K562 (cell line): ENCODE results near the gene ZNF48. TPM values are rescaled to one million over a fixed set of nuclear protein-coding genes. Genes with fewer than 3 reads are reported as not detected.

ENCODE experiments used
- ATAC-seq: fragments of 200-7000 bp; cut with Tn5 transposase; 3 replicates; pipeline ENCODE4 v1.9.1; 2020; ENCODE audit warnings: moderate library complexity
- BruUV-seq: library from RNA; stranded (reverse); fragments of 400-500 nt; replicated peaks from 2 replicates; lab custom pipeline; 2021; lab: Mats Ljungman, UMichigan
- CTCF ChIA-PET: fragments of 300-600 bp; formaldehyde crosslinking; extraction: SDS; loops from one replicate; lab custom pipeline; 2021; ENCODE audit warnings: low intra/inter-chr PET ratio; lab: Yijun Ruan, JAX
- POLR2A ChIA-PET: fragments of 300-600, 350-650 bp; sonication (Branson Sonifier 250); formaldehyde crosslinking; extraction: SDS; loops from one replicate; lab custom pipeline; 2021; ENCODE audit warnings: antibody characterized with exemption, inconsistent platforms; lab: Yijun Ruan, JAX
- DNase-seq, 4 experiments: peaks; one replicate each; pipeline versions ENCODE4 v3.0.0 to v3.0.0-alpha.2; 2011 to 2018; ENCODE audit warnings: low spot score in 3 of 4, mixed read lengths in 3 of 4; ENCODE audit errors: extremely low read depth in 1 of 4
- FAIRE-seq: peaks from 2 replicates; lab custom pipeline; 2011; peaks lifted over from hg19 to GRCh38; lab: Jason Lieb, UNC
- H2AFZ ChIP-seq: 2 replicates; pipeline ENCODE4 v1.6.0; 2011; ENCODE audit warnings: low read depth, low read length, control low read depth, inconsistent platforms
- H3K27ac ChIP-seq: fragments of 200-600 bp; 3 replicates; pipeline ENCODE4 v1.8.0; 2011; ENCODE audit warnings: low read depth, mild to moderate bottlenecking, control low read depth, inconsistent platforms, low read length, moderate library complexity, mixed read lengths; ENCODE audit errors: extremely low read depth
- H3K27me3 ChIP-seq, 2 experiments: fragments of 300-600 bp in 1 of 2; 2 replicates in 1 of 2; 3 replicates in 1 of 2; pipeline versions ENCODE4 v1.6.0 to v1.8.0; 2011; ENCODE audit warnings: inconsistent platforms in 2 of 2, low read length in 2 of 2, mild to moderate bottlenecking in 1 of 2, mixed read lengths in 1 of 2, moderate library complexity in 1 of 2; ENCODE audit not compliant: control insufficient read depth in 2 of 2, insufficient read depth in 2 of 2
- H3K36me3 ChIP-seq: fragments of 300-600 bp; 3 replicates; pipeline ENCODE4 v1.8.0; 2011; ENCODE audit warnings: mild to moderate bottlenecking, low read length, inconsistent platforms; ENCODE audit not compliant: control insufficient read depth, insufficient read depth
- H3K4me1 ChIP-seq, 2 experiments: fragments of 200-600 bp in 1 of 2; replicated peaks in 1 of 2; 2 replicates in 1 of 2; 3 replicates in 1 of 2; pipeline versions ENCODE4 v1.5.1 to v1.8.0; 2011; ENCODE audit warnings: inconsistent platforms in 2 of 2, low read length in 2 of 2, mild to moderate bottlenecking in 1 of 2, mixed read lengths in 1 of 2, moderate library complexity in 1 of 2; ENCODE audit not compliant: control insufficient read depth in 2 of 2, insufficient read depth in 2 of 2
- H3K4me2 ChIP-seq: 2 replicates; pipeline ENCODE4 v1.6.1; 2011; ENCODE audit warnings: low read length, control low read depth, inconsistent platforms, mixed read lengths; ENCODE audit not compliant: insufficient read depth
- H3K4me3 ChIP-seq: fragments of 200-600 bp; sonication (generic), shearing (Covaris generic); 2 replicates; pipeline ENCODE4 v1.5.1; 2016; ENCODE audit warnings: control low read depth, inconsistent platforms
- H3K79me2 ChIP-seq: fragments of 200-600 bp; 3 replicates; pipeline ENCODE4 v1.8.0; 2011; ENCODE audit warnings: low read length, inconsistent platforms; ENCODE audit not compliant: control insufficient read depth, insufficient read depth
- H3K9ac ChIP-seq, 2 experiments: 2 replicates each; pipeline versions ENCODE4 v1.6.0 to v1.6.1; 2011; ENCODE audit warnings: low read depth in 2 of 2, low read length in 2 of 2, control low read depth in 1 of 2, inconsistent platforms in 1 of 2, mild to moderate bottlenecking in 1 of 2, mixed read lengths in 1 of 2; ENCODE audit not compliant: insufficient read depth in 1 of 2
- H3K9me1 ChIP-seq: one replicate; pipeline ENCODE4 v1.6.0; 2011; ENCODE audit warnings: inconsistent platforms, mild to moderate bottlenecking, low read length, moderate library complexity; ENCODE audit not compliant: control insufficient read depth, insufficient read depth
- H3K9me3 ChIP-seq: replicated peaks from 2 replicates; pipeline ENCODE4 v1.5.1; 2011; ENCODE audit warnings: low read depth, low read length, inconsistent platforms; ENCODE audit not compliant: control insufficient read depth, insufficient read depth
- H4K20me1 ChIP-seq: replicated peaks from 2 replicates; pipeline ENCODE4 v1.6.1; 2011; ENCODE audit warnings: low read length, inconsistent platforms, mixed read lengths; ENCODE audit not compliant: control insufficient read depth, insufficient read depth
- CTCF ChIP-seq, 3 experiments: IDR thresholded peaks in 2 of 3; conservative IDR thresholded peaks in 1 of 3; 2 replicates each; pipeline ENCODE4 v1.5.1; 2011 to 2012; ENCODE audit warnings: low read length in 3 of 3, mild to moderate bottlenecking in 3 of 3, control low read depth in 2 of 3, improper control_type of control experiment in 1 of 3, inconsistent platforms in 1 of 3, low read depth in 1 of 3, mixed read lengths in 1 of 3, moderate library complexity in 1 of 3; ENCODE audit not compliant: insufficient read depth in 2 of 3
- ILF3 ChIP-seq: fragments of 450-650 bp; IDR thresholded peaks from 2 replicates; pipeline ENCODE4 v1.6.1; 2018; ENCODE audit warnings: antibody characterized with exemption, mild to moderate bottlenecking, moderate library complexity, borderline replicate concordance
- RAD21 ChIP-seq, 2 experiments: fragments of 250-450 bp in 1 of 2; fragments of 450-650 bp in 1 of 2; sonication (Bioruptor Pico) in 1 of 2; formaldehyde crosslinking in 1 of 2; IDR thresholded peaks in 1 of 2; conservative IDR thresholded peaks in 1 of 2; 2 replicates each; pipeline versions ENCODE4 v1.4.0 to v1.8.0; 2020 to 2022; ENCODE audit warnings: mild to moderate bottlenecking in 2 of 2, moderate library complexity in 1 of 2
- REST ChIP-seq, 2 experiments: fragments of 450-650 bp; formaldehyde crosslinking in 1 of 2; IDR thresholded peaks; 2 replicates each; pipeline versions ENCODE4 v1.4.0 to v1.6.1; 2014 to 2020; ENCODE audit warnings: mild to moderate bottlenecking in 2 of 2, borderline replicate concordance in 1 of 2, low read depth in 1 of 2
- ZBTB7A ChIP-seq: IDR thresholded peaks from 2 replicates; pipeline ENCODE4 v1.6.1; 2011; ENCODE audit warnings: low read depth, mild to moderate bottlenecking, low read length, moderate library complexity, borderline replicate concordance; ENCODE audit not compliant: control insufficient read depth
- ZNF740 ChIP-seq, 3 experiments: fragments of 200-800 bp in 1 of 3; sonication (Bioruptor generic) in 1 of 3; sonication (generic) in 1 of 3; formaldehyde crosslinking in 1 of 3; IDR thresholded peaks; 2 replicates each; pipeline versions ENCODE4 v1.6.1 to v1.8.0; 2016 to 2022; ENCODE audit warnings: mild to moderate bottlenecking in 2 of 3, missing compliant biosample characterization in 2 of 3, missing genetic modification characterization in 2 of 3, missing genetic modification reagents in 1 of 3
- WGBS: fragments of 100-300 bp; shearing (Covaris generic); methylation state at CpG from one replicate; pipeline ENCODE4 v1.1.6; 2016; ENCODE audit warnings: low coverage, mixed read lengths; ENCODE audit not compliant: insufficient coverage; ENCODE audit errors: missing lambda C conversion rate; 5-methylcytosine and 5-hydroxymethylcytosine counted together
- in situ Hi-C: fragments of 300-500 bp; cut with MboI; formaldehyde crosslinking; loops from 4 replicates; pipeline ENCODE4 v1.15.0; 2018; ENCODE audit warnings: inconsistent platforms, mixed read lengths
- intact Hi-C: fragments of 100-400 bp; cut with micrococcal nuclease; formaldehyde crosslinking; loops from 2 replicates; pipeline ENCODE4 v1.14.2; 2022
- polyA plus RNA-seq, 8 experiments: library from polyadenylated mRNA; depleted of rRNA in 4 of 8; stranded (reverse) in 5 of 8; unstranded in 3 of 8; fragments of >200 nt; fragmentation: Nextera tagmentation in 2 of 8; fragmentation: Illumina TruSeq in 1 of 8; extraction: Ambion mirVana in 2 of 8; extraction: Trizol in 1 of 8; gene quantifications; 2 replicates each; pipeline versions ENCODE4 v1.2.1 to v1.2.3, GENCODE V29; 2011 to 2014; ENCODE audit warnings: inconsistent platforms in 1 of 8, missing spikeins in 1 of 8
- total RNA-seq, 7 experiments: library from RNA; depleted of rRNA in 6 of 7; stranded (reverse); fragments of >200 nt in 6 of 7; fragmentation: Illumina TruSeq in 2 of 7; extraction: Trizol in 2 of 7; gene quantifications; 2 replicates each; pipeline versions ENCODE4 v1.2.1 to v1.2.3, GENCODE V29; 2011 to 2021; ENCODE audit warnings: low replicate concordance in 1 of 7

The ZNF48 gene
- total and polyA plus RNA-seq, 9 of the 15 experiments (the other 6 are each of a cell fraction or from before 2014, with no cell fraction given), result 0.38 to 11.6 (median 4.7) TPM

- intact Hi-C loops (loop anchor here (5.0 kb wide), 1 partner anchor 50 kb away; the partner anchor contains the start of gene ZNF771), in situ Hi-C loops (loop anchor here (25.0 kb wide), 1 partner anchor 895 kb away; the partner anchor contains the start of genes BOLA2, SLX1B and SULT1A4)
- peak overlapping the region in 1 of 2 experiments; percentile 77; a peak in 2 of 4 replicates for H3K9ac ChIP-seq
- CTCF ChIA-PET, result no interaction called here
- TF ChIP-seq REST (IDR thresholded peaks at IDR 0.05; ENCODE audit: borderline replicate concordance) (peak; percentile 13; the same call in 1 of the 2 replicates), REST (CRISPR knock-in tag; IDR thresholded peaks at IDR 0.05; ENCODE audit: low read depth) (no peak), CTCF (IDR thresholded peaks at IDR 0.05 in 2 of 3, conservative IDR thresholded peaks at IDR 0.05 in 1 of 3; ENCODE audit: insufficient read depth in 2 of 3, low read depth in 1 of 3, low read length in 3 of 3) (peak in 2 of 3 experiments; percentile 28 to 42; a peak in 3 of 6 replicates), ZNF740 (CRISPR knock-in tag; IDR thresholded peaks at IDR 0.05) (0 out of 2 replicates have a peak, but pooled peaks have one; percentile 28), ZNF740 (tag; IDR thresholded peaks at IDR 0.05) (no peak), ILF3 (no peak), RAD21 (CRISPR knock-in tag; conservative IDR thresholded peaks at IDR 0.05 in 1 of 2, IDR thresholded peaks at IDR 0.05 in 1 of 2) (peak in 1 of 2 experiments; percentile 32; a peak in 2 of 4 replicates), ZBTB7A (peak; percentile 5; the same call in 1 of the 2 replicates)
- H4K20me1 ChIP-seq, result no peaks in the 10 kb centered on the region
- 87% methylated on average over 5 of the region's 5 CpGs for WGBS
- DNase-seq, result no peak
- H3K4me1 ChIP-seq, result peaks cover 13 to 53% of the 10 kb centered on the region in 2 experiments; a peak in 4 of 5 replicates
- no peak for ATAC-seq
- H3K27ac ChIP-seq, result no peak overlapping the region
- no peak overlapping the region for H2AFZ ChIP-seq
- H3K9me3 ChIP-seq, result no peaks in the 10 kb centered on the region
- POLR2A ChIA-PET, result interaction anchor here (0.6 to 8.2 kb wide), 4 partner anchors 12 to 49 kb away, joined by 3 to 77 read pairs (median 4); partner anchors contain the start of gene TBC1D10B
- H3K36me3 ChIP-seq, result peaks cover 64% of the 10 kb centered on the region; the same call in 2 of the 3 replicates
- no peak for FAIRE-seq
- H3K9me1 ChIP-seq, result no peaks in the 10 kb centered on the region
- H3K4me2 ChIP-seq, result no peak overlapping the region
- H3K27me3 ChIP-seq, result no peaks in the 10 kb centered on the region
- H3K4me3 ChIP-seq, result no peak overlapping the region
- peaks cover 34% of the 10 kb centered on the region for H3K79me2 ChIP-seq
- BruUV-seq, result no TSS peak
These were observed 38.0 kb upstream of the ZNF48 start for GRCh38 chr16:30357085-30357714.
